ENCODE data around the gene DIP2C. TPM values are rescaled to one million over a fixed set of nuclear protein-coding genes. Genes with fewer than 3 reads are reported as not detected.
A peak's percentile ranks its signal among the peaks of the same experiment; 100 is the strongest.

DIP2C gene
- total RNA-seq, 8 experiments from 2014 or later, result 1.9 to 26.3 (median 19.8) TPM

DNA sequence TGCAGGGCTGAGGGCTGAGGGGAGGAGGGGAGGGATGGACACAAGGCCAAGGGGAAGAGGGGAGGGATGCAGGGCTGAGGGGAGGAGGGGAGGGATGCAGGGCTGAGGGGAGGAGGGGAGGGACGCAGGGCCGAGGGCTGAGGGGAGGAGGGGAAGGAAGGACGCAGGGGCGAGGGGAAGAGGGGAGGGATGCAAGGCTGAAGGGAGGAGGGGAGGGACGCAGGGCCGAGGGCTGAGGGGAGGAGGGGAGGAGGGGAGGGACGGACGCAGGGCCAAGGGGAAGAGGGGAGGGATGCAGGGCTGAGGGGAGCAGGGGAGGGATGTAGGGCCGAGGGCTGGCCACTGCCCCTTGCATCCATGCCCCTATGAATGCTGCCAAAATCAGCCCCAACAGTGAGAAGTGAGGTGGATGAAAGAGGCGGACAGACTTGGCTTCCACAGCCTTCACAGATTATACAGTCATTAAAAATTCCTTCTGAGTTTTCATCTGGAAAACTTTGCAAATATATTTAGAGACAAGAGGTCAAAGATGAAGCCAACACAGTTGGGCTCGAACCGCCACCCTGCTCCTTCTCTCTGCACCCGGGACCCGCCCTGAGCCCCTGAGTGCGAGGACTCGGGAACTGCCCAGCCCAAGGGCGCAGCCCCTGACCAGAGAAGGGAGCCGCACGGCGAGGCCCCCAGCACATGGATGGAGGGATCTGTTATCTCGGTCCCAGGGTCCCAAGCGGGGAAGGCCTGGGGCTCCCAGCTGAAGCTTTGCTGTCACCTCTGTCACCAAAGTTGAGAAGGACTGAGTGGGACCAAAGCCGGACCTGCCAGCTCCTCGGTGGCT lies 65.8 kb downstream of the DIP2C start:
- in situ Hi-C loops (cut with MboI; ENCODE audit: low pct_unique_long_range_greater_than_20kb in 2 of 9, low sequenced_read_pairs in 9 of 9, unreplicated experiment in 9 of 9), result loop anchor here in 1 of 9 experiments (25.0 kb wide), 1 partner anchor 111 kb away; no protein-coding TSS in a partner anchor
- no peak for ATAC-seq (replicated peaks in 6 of 8)
- Histone ChIP-seq H3K4me3 (no peak overlapping the region), H3K27ac (peak overlapping the region; percentile 83 to 92), H3K4me1 (replicated peaks in 1 of 2) (peaks cover 54 to 56% of the 10 kb centered on the region in 2 donors)
- 35 to 90% (median 73%) methylated on average over 2 to 8 of the region's 24 CpGs; no CpG with 5 or more reads in 6 of the 10 experiments for WGBS, 10 experiments

- ATAC-seq (replicated peaks in 6 of 8), result peak in 5 of 8 experiments; percentile 6 to 57 (median 20)
- no peak overlapping the region for H3K27ac ChIP-seq
- peaks cover 54 to 56% of the 10 kb centered on the region in 2 donors for H3K4me1 ChIP-seq (replicated peaks in 1 of 2)
- 20 to 100% (median 73%) methylated on average over 1 to 12 of the region's 19 CpGs; no CpG with 5 or more reads in 5 of the 10 experiments for WGBS, 10 experiments
- no peak overlapping the region for H3K4me3 ChIP-seq
- in situ Hi-C loops (cut with MboI; ENCODE audit: low pct_unique_long_range_greater_than_20kb in 2 of 9, low sequenced_read_pairs in 9 of 9, unreplicated experiment in 9 of 9), result loop anchor here in 1 of 9 experiments (25.0 kb wide), 1 partner anchor 111 kb away; no protein-coding TSS in a partner anchor
These were observed 66.5 kb downstream of the DIP2C start for GRCh38 chr10:623014-623413.

DNA sequence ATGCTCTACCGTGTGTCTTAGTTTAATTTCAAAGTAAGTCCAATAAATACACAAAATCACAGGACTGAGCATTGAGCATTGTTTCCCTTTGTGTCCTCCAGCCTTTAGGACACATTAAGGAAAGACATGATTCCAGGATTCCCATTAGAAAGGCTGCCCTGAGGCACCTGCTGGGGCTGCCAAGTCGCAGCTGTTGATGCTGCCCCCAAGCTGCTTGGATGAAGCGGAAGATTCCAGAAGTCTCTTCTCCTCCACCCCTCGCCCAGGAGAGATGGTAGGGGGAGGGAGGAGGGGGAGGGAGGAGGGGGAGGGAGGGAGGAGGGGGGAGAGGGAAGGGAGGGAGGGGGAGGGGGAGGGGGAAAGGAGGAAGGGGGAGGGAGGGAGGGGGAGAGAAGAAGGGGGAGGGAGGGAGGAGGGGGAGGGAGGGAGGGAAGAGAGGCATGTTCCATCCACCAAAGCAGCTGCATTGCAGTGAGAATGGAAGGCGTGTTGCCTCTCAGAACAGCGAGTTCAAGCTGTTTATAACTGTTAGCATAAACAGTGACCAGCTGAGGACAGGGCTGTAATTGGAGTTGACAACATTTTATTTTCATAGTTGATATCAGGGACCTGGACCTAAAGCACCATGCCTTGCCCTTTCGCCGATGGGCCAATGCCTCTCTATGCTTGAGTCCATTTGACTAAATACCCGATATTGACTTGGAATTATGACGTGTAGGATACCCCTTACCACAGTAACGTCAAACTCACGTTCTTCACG lies 67.3 kb downstream of the DIP2C start:
- Histone ChIP-seq H3K4me1 (replicated peaks in 1 of 2) (peaks cover 54% of the 10 kb centered on the region in 2 donors), H3K27ac (peak overlapping the region; percentile 44 to 65), H3K4me3 (no peak overlapping the region)
- in situ Hi-C loops (cut with MboI; ENCODE audit: low pct_unique_long_range_greater_than_20kb in 2 of 9, low sequenced_read_pairs in 9 of 9, unreplicated experiment in 9 of 9), result loop anchor here in 1 of 9 experiments (25.0 kb wide), 1 partner anchor 110 kb away; no protein-coding TSS in a partner anchor
- 71 to 100% (median 90%) methylated on average over 1 to 6 of the region's 13 CpGs for WGBS, 10 experiments
- ATAC-seq (replicated peaks in 6 of 8), result no peak

- in situ Hi-C loops (cut with MboI; ENCODE audit: low pct_unique_long_range_greater_than_20kb in 2 of 9, low sequenced_read_pairs in 9 of 9, unreplicated experiment in 9 of 9), result loop anchor here in 1 of 9 experiments (25.0 kb wide), 1 partner anchor 109 kb away; no protein-coding TSS in a partner anchor
- WGBS, 10 experiments, result 80 to 100% (median 96%) methylated on average over 2 to 9 of the region's 13 CpGs; no CpG with 5 or more reads in 3 of the 10 experiments
- Histone ChIP-seq H3K4me1 (replicated peaks in 1 of 2) (peaks cover 50 to 51% of the 10 kb centered on the region in 2 donors), H3K27ac (peak overlapping the region; percentile 44 to 65), H3K4me3 (no peak overlapping the region)
- peak in 1 of 8 experiments; percentile 12 for ATAC-seq (replicated peaks in 6 of 8)
These were observed 68.0 kb downstream of the DIP2C start for GRCh38 chr10:621513-621912.

DNA sequence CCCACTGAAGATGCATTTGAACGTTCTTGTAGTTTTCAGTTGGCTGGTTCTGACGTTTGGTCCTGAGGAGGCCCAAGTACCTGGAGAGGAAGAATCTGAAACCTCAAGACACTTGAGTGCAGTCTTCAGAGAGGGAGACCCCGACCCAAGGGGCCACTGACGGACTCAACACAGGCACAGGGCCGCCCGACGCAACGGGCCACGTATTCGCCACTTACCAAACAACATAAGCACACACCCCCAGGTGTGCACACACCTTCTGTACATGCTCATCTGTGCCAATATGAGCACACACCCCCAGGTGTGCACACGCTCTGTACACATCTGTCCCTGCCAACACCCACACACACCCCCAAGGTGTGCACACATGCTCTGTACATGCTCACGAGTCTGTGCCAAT lies 68.5 kb downstream of the DIP2C start:
- 72 to 100% (median 91%) methylated on average over 2 to 7 of the region's 12 CpGs; no CpG with 5 or more reads in 4 of the 10 experiments for WGBS, 10 experiments
- no peak overlapping the region for H3K4me3 ChIP-seq
- H3K4me1 ChIP-seq (replicated peaks in 1 of 2), result peaks cover 50 to 51% of the 10 kb centered on the region in 2 donors
- no peak overlapping the region for H3K27ac ChIP-seq
- in situ Hi-C loops (cut with MboI; ENCODE audit: low pct_unique_long_range_greater_than_20kb in 2 of 9, low sequenced_read_pairs in 9 of 9, unreplicated experiment in 9 of 9), result loop anchor here in 1 of 9 experiments (25.0 kb wide), 1 partner anchor 109 kb away; no protein-coding TSS in a partner anchor
- no peak for ATAC-seq (replicated peaks in 6 of 8)

- 67 to 100% (median 90%) methylated on average over 1 to 6 of the region's 7 CpGs for WGBS, 10 experiments
- peaks cover 50 to 51% of the 10 kb centered on the region in 2 donors for H3K4me1 ChIP-seq (replicated peaks in 1 of 2)
- in situ Hi-C loops (cut with MboI; ENCODE audit: low pct_unique_long_range_greater_than_20kb in 2 of 9, low sequenced_read_pairs in 9 of 9, unreplicated experiment in 9 of 9), result loop anchor here in 1 of 9 experiments (25.0 kb wide), 1 partner anchor 108 kb away; no protein-coding TSS in a partner anchor
- no peak for ATAC-seq (replicated peaks in 6 of 8)
- H3K27ac ChIP-seq, result no peak overlapping the region
- no peak overlapping the region for H3K4me3 ChIP-seq
These were observed 69.1 kb downstream of the DIP2C start for GRCh38 chr10:620417-620816.

- peaks cover 50 to 51% of the 10 kb centered on the region in 2 donors for H3K4me1 ChIP-seq (replicated peaks in 1 of 2)
- no peak overlapping the region for H3K4me3 ChIP-seq
- no peak overlapping the region for H3K27ac ChIP-seq
- no peak for ATAC-seq (replicated peaks in 6 of 8)
- WGBS, 10 experiments, result 80 to 94% (median 87%) methylated on average over 1 to 6 of the region's 12 CpGs; no CpG with 5 or more reads in 7 of the 10 experiments
- in situ Hi-C loops (cut with MboI; ENCODE audit: low pct_unique_long_range_greater_than_20kb in 2 of 9, low sequenced_read_pairs in 9 of 9, unreplicated experiment in 9 of 9), result loop anchor here in 1 of 9 experiments (25.0 kb wide), 1 partner anchor 107 kb away; no protein-coding TSS in a partner anchor
These were observed 69.8 kb downstream of the DIP2C start for GRCh38 chr10:619710-620109.

- 10 to 100% (median 85%) methylated on average over 1 to 15 of the region's 22 CpGs; no CpG with 5 or more reads in 2 of the 10 experiments for WGBS, 10 experiments
- H3K4me3 ChIP-seq, result no peak overlapping the region
- ATAC-seq (replicated peaks in 6 of 8), result peak in 2 of 8 experiments; percentile 45 to 78
- H3K27ac ChIP-seq, result no peak overlapping the region
- peaks cover 52% of the 10 kb centered on the region in 2 donors for H3K4me1 ChIP-seq (replicated peaks in 1 of 2)
- in situ Hi-C loops (cut with MboI; ENCODE audit: low pct_unique_long_range_greater_than_20kb in 2 of 9, low sequenced_read_pairs in 9 of 9, unreplicated experiment in 9 of 9), result loop anchor here in 1 of 9 experiments (25.0 kb wide), 1 partner anchor 106 kb away; no protein-coding TSS in a partner anchor
These were observed 71.1 kb downstream of the DIP2C start for GRCh38 chr10:618229-618989.

DNA sequence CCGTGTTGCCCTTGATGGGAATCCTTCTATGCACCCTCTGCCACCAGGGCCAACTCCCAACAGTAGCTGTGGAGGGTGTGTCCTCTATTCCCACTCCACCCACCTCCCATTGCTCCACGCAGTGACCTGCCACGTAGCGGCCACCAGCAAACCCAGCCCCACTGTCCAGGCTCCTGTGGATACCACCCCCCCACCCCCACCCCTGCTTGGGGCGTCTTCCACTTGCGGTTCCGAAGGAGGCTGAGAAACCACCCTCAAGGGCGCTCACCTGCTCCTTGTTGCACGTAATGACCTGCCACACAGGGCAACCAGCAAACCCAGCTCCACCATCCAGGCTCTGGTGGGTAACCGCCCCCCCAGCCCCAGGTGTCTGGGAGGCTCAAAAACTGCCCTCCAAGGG lies 72.0 kb downstream of the DIP2C start:
- ATAC-seq (replicated peaks in 6 of 8), result no peak
- Histone ChIP-seq H3K4me3 (no peak overlapping the region), H3K27ac (no peak overlapping the region), H3K4me1 (replicated peaks in 1 of 2) (peaks cover 53 to 54% of the 10 kb centered on the region in 2 donors)
- no CpG with 5 or more reads among the region's 10 CpGs for WGBS, 10 experiments
- in situ Hi-C loops (cut with MboI; ENCODE audit: low pct_unique_long_range_greater_than_20kb in 2 of 9, low sequenced_read_pairs in 9 of 9, unreplicated experiment in 9 of 9), result loop anchor here in 1 of 9 experiments (25.0 kb wide), 1 partner anchor 105 kb away; no protein-coding TSS in a partner anchor

DNA sequence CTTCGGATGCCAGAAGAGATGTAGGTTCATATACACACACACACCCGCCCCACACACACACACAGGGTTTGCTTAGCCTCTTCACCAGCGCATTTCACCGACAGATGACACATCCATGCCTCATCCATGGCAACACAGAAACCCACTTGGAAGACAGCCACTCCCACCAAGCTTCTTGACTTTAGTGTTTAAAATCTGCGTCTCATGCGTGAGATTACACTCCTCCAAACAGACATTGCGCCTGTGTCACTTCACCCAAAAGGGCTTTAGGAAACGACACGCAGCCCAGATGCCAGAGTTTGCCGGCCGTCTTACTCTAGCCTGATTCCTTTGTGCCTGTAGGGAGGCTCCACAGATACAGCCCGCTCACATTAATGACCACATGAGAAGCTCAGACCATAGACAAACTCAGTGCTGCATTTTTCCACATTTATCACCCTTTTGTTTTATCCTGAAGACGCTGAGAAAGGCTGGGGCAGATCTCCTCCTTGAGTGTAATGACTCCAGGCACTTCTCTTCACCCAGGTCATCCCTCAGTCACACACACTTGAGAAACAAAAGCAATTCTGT lies 73.8 kb downstream of the DIP2C start:
- peak in 7 of 8 experiments; percentile 53 to 78 (median 72) for ATAC-seq (replicated peaks in 6 of 8)
- peaks cover 42 to 48% of the 10 kb centered on the region in 2 donors for H3K4me1 ChIP-seq (replicated peaks in 1 of 2)
- no peak overlapping the region for H3K4me3 ChIP-seq
- in situ Hi-C loops (cut with MboI; ENCODE audit: low pct_unique_long_range_greater_than_20kb in 2 of 9, low sequenced_read_pairs in 9 of 9, unreplicated experiment in 9 of 9), result loop anchor here in 1 of 9 experiments (25.0 kb wide), 1 partner anchor 103 kb away; no protein-coding TSS in a partner anchor
- no peak overlapping the region for H3K27ac ChIP-seq
- 38 to 70% (median 54%) methylated on average over 1 to 12 of the region's 13 CpGs; no CpG with 5 or more reads in 2 of the 10 experiments for WGBS, 10 experiments

GRCh38 chr10:614790-615582 lies 74.5 kb downstream of the DIP2C start:
- 20 to 84% (median 47%) methylated on average over 1 to 11 of the region's 23 CpGs; no CpG with 5 or more reads in 5 of the 10 experiments for WGBS, 10 experiments
- Histone ChIP-seq H3K4me1 (replicated peaks in 1 of 2) (peaks cover 42 to 50% of the 10 kb centered on the region in 2 donors), H3K27ac (peak overlapping the region; percentile 23 to 53), H3K4me3 (no peak overlapping the region)
- in situ Hi-C loops (cut with MboI; ENCODE audit: low pct_unique_long_range_greater_than_20kb in 2 of 9, low sequenced_read_pairs in 9 of 9, unreplicated experiment in 9 of 9), result loop anchor here in 1 of 9 experiments (25.0 kb wide), 1 partner anchor 103 kb away; no protein-coding TSS in a partner anchor
- peak in 6 of 8 experiments; percentile 5 to 63 (median 50) for ATAC-seq (replicated peaks in 6 of 8)

Measured in motor neuron (in vitro differentiated cells).